SH-SY5Y (cell line): ENCODE results near the gene RPS2.

Source experiments
- GATA2 ChIP-seq: IDR thresholded peaks from 2 replicates; pipeline ENCODE4 v1.6.1; 2011; ENCODE audit warnings: mild to moderate bottlenecking, low read depth, low read length
- GATA3 ChIP-seq: IDR thresholded peaks from 2 replicates; pipeline ENCODE4 v1.6.1; 2011; ENCODE audit warnings: low read depth, mild to moderate bottlenecking, low read length, moderate library complexity

GRCh38 chr16:1958715-1959268, 5.8 kb downstream of the RPS2 start:
- no peak for TF ChIP-seq GATA2
- TF ChIP-seq GATA3 = no peak
